Spleen (tissue), 7 donors: Measurements from ENCODE around the gene IFNA16.

Experiments
- POLR2A ChIP-seq, 3 donors: fragments of 450-650 bp; IDR thresholded peaks; one replicate each; pipeline ENCODE4 v1.5.1; 2017; ENCODE audit warnings: antibody characterized with exemption in 3 of 3, mild to moderate bottlenecking in 1 of 3
- POLR2AphosphoS5 ChIP-seq, 3 donors: sonication (generic); formaldehyde crosslinking; IDR thresholded peaks; one replicate each; pipeline ENCODE4 v1.5.1; 2017; ENCODE audit warnings: antibody characterized with exemption in 3 of 3
- TF ChIP-seq, protein P1 (sequence below), 11 experiments: fragments of 200-600 bp in 7 of 11; fragments of 450-650 bp in 4 of 11; sonication (generic) in 4 of 11; IDR thresholded peaks in 8 of 11; conservative IDR thresholded peaks in 3 of 11; 1 replicate in 7 of 11; 2 replicates in 4 of 11; pipeline versions ENCODE4 v1.4.0 to v1.8.0; 2016 to 2021; ENCODE audit warnings: antibody characterized with exemption in 11 of 11, inconsistent platforms in 4 of 11, mild to moderate bottlenecking in 1 of 11
- donor health status: DM: no; HTN: no; CAD: no; lungs with moderate emphysema.
- donor health status: DM: no; HTN: no; CAD: no.
- donor health status: DM: no; HTN: no; CAD: no.

DNA sequence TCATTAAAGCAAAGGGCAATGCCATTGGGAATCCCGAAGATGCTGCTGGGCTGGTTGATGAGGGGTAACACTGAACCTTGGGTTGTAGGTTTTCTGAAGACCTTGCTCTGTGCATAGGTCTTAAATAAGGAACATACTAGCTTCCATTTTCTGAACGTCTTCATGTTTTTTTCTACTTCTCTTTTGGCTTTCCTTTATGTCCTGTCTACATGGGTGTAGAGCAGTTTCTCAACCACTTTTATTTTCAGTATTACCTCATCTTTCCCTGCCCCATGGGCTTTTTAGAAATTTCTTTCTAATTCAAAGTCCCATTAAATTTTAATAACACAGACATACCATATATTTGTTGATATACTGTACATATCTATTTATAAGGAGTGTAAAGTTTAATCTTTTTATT is 22.8 kb upstream of the IFNA16 start, which contains the start of gene IFNA14:
- TF ChIP-seq, protein P1, sequence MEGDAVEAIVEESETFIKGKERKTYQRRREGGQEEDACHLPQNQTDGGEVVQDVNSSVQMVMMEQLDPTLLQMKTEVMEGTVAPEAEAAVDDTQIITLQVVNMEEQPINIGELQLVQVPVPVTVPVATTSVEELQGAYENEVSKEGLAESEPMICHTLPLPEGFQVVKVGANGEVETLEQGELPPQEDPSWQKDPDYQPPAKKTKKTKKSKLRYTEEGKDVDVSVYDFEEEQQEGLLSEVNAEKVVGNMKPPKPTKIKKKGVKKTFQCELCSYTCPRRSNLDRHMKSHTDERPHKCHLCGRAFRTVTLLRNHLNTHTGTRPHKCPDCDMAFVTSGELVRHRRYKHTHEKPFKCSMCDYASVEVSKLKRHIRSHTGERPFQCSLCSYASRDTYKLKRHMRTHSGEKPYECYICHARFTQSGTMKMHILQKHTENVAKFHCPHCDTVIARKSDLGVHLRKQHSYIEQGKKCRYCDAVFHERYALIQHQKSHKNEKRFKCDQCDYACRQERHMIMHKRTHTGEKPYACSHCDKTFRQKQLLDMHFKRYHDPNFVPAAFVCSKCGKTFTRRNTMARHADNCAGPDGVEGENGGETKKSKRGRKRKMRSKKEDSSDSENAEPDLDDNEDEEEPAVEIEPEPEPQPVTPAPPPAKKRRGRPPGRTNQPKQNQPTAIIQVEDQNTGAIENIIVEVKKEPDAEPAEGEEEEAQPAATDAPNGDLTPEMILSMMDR (IDR thresholded peaks at IDR 0.05 in 8 of 11, conservative IDR thresholded peaks at IDR 0.05 in 3 of 11), result no peak
- TF ChIP-seq POLR2A (IDR thresholded peaks at IDR 0.05), result no peak
- TF ChIP-seq POLR2AphosphoS5 (IDR thresholded peaks at IDR 0.05), result no peak
